Mesenchymal stem cell (in vitro differentiated cells and primary cell): Measurements from ENCODE around the gene CERS1.

Experiments used
- DNase-seq: peaks from one replicate; pipeline ENCODE4 v3.0.0-alpha.2; 2013
- H2AFZ ChIP-seq: one replicate; pipeline ENCODE4 v1.6.1; 2013; ENCODE audit warnings: low read depth, mild to moderate bottlenecking, control low read depth, inconsistent platforms, low read length, moderate library complexity
- H2AK5ac ChIP-seq: 2 replicates; pipeline ENCODE4 v1.6.1; 2013; ENCODE audit warnings: low read length, moderate library complexity, mild to moderate bottlenecking, inconsistent platforms; ENCODE audit not compliant: severe bottlenecking
- H2BK120ac ChIP-seq: one replicate; pipeline ENCODE4 v1.6.1; 2013; ENCODE audit warnings: low read depth, mild to moderate bottlenecking, inconsistent platforms, low read length, moderate library complexity
- H2BK12ac ChIP-seq, 2 experiments: one replicate each; pipeline ENCODE4 v1.6.1; 2013; ENCODE audit warnings: inconsistent platforms in 2 of 2, low read length in 2 of 2, mild to moderate bottlenecking in 2 of 2, moderate library complexity in 2 of 2, control low read depth in 1 of 2
- H2BK15ac ChIP-seq: one replicate; pipeline ENCODE4 v1.6.1; 2013; ENCODE audit warnings: mild to moderate bottlenecking, low read depth, inconsistent platforms; ENCODE audit not compliant: poor library complexity, severe bottlenecking
- H2BK5ac ChIP-seq: 2 replicates; pipeline ENCODE4 v1.6.1; 2013; ENCODE audit warnings: low read depth, mild to moderate bottlenecking, low read length, control low read depth, inconsistent platforms; ENCODE audit not compliant: poor library complexity, severe bottlenecking
- H3K14ac ChIP-seq, 2 experiments: one replicate each; pipeline ENCODE4 v1.6.1; 2013; ENCODE audit warnings: inconsistent platforms in 2 of 2, low read length in 2 of 2, control low read depth in 1 of 2, mild to moderate bottlenecking in 1 of 2, moderate library complexity in 1 of 2
- H3K18ac ChIP-seq, 2 experiments: one replicate each; pipeline ENCODE4 v1.6.1; 2013; ENCODE audit warnings: inconsistent platforms in 2 of 2, low read length in 2 of 2, control low read depth in 1 of 2, low read depth in 1 of 2, mild to moderate bottlenecking in 1 of 2
- H3K23ac ChIP-seq, 2 experiments: one replicate each; pipeline ENCODE4 v1.6.1; 2013; ENCODE audit warnings: inconsistent platforms in 2 of 2, low read length in 2 of 2, mild to moderate bottlenecking in 2 of 2, moderate library complexity in 2 of 2, control low read depth in 1 of 2
- H3K27ac ChIP-seq: 2 replicates; pipeline ENCODE4 v1.5.1; 2013; ENCODE audit warnings: mild to moderate bottlenecking, moderate library complexity, low read length, control low read depth, inconsistent platforms; ENCODE audit not compliant: poor library complexity, severe bottlenecking
- H3K27me3 ChIP-seq, 2 experiments: 2 replicates each; pipeline versions ENCODE4 v1.6.1 to v1.7.0; 2013; ENCODE audit warnings: low read length in 2 of 2, mild to moderate bottlenecking in 2 of 2, moderate library complexity in 2 of 2, control low read depth in 1 of 2, inconsistent platforms in 1 of 2; ENCODE audit not compliant: control insufficient read depth in 1 of 2, insufficient read depth in 1 of 2
- H3K36me3 ChIP-seq, 2 experiments: 2 replicates each; pipeline versions ENCODE4 v1.6.1 to v1.7.0; 2013; ENCODE audit warnings: low read length in 2 of 2, control low read depth in 1 of 2, inconsistent platforms in 1 of 2, low read depth in 1 of 2, mild to moderate bottlenecking in 1 of 2; ENCODE audit not compliant: insufficient read depth in 2 of 2, control insufficient read depth in 1 of 2
- H3K4ac ChIP-seq, 2 experiments: one replicate each; pipeline ENCODE4 v1.6.1; 2013; ENCODE audit warnings: inconsistent platforms in 2 of 2, low read length in 2 of 2, mild to moderate bottlenecking in 2 of 2, moderate library complexity in 2 of 2, control low read depth in 1 of 2, low read depth in 1 of 2
- H3K4me1 ChIP-seq: 2 replicates; pipeline ENCODE4 v1.6.1; 2013; ENCODE audit warnings: low read depth, low read length, control low read depth; ENCODE audit not compliant: control insufficient read depth, insufficient read depth
- H3K4me2 ChIP-seq: 2 replicates; pipeline ENCODE4 v1.6.1; 2013; ENCODE audit warnings: low read length, mild to moderate bottlenecking, inconsistent platforms; ENCODE audit not compliant: poor library complexity, severe bottlenecking
- H3K4me3 ChIP-seq, 2 experiments: 2 replicates each; pipeline versions ENCODE4 v1.5.1 to v1.7.0; 2013; ENCODE audit warnings: low read length in 2 of 2, mild to moderate bottlenecking in 2 of 2, control low read depth in 1 of 2, low read depth in 1 of 2; ENCODE audit not compliant: insufficient read depth in 1 of 2
- H3K79me1 ChIP-seq: replicated peaks from 2 replicates; pipeline ENCODE4 v1.6.1; 2013; ENCODE audit warnings: mild to moderate bottlenecking, control low read depth, low read length, inconsistent platforms; ENCODE audit not compliant: poor library complexity, severe bottlenecking
- H3K9ac ChIP-seq: 2 replicates; pipeline ENCODE4 v1.7.0; 2013; ENCODE audit warnings: mild to moderate bottlenecking, low read length, moderate library complexity
- H3K9me3 ChIP-seq: 2 replicates; pipeline ENCODE4 v1.7.0; 2013; ENCODE audit warnings: mild to moderate bottlenecking, low read length; ENCODE audit not compliant: control insufficient read depth
- H4K8ac ChIP-seq: one replicate; pipeline ENCODE4 v1.6.1; 2013; ENCODE audit warnings: inconsistent platforms, mild to moderate bottlenecking, low read length, moderate library complexity
- H4K91ac ChIP-seq: one replicate; pipeline ENCODE4 v1.6.1; 2013; ENCODE audit warnings: mild to moderate bottlenecking, low read length, inconsistent platforms
- WGBS: methylation state at CpG from one replicate; pipeline ENCODE4 v1.1.7; 2013; ENCODE audit warnings: mixed read lengths; 5-methylcytosine and 5-hydroxymethylcytosine counted together

CERS1 gene

GRCh38 chr19:18879579-18880373 is 16.2 kb downstream of the CERS1 start:
- no peak overlapping the region for H4K91ac ChIP-seq
- no peak overlapping the region for H3K4me3 ChIP-seq
- peaks cover 0 to 4% of the 10 kb centered on the region in 2 experiments for H3K27me3 ChIP-seq
- H3K36me3 ChIP-seq = peaks cover 7 to 31% of the 10 kb centered on the region in 2 experiments
- H3K4ac ChIP-seq = no peak overlapping the region
- peaks cover 3% of the 10 kb centered on the region for H3K4me1 ChIP-seq
- H2BK12ac ChIP-seq = no peak overlapping the region
- WGBS = 73% methylated on average over 13 of the region's 13 CpGs
- H3K4me2 ChIP-seq = no peak overlapping the region
- H3K9me3 ChIP-seq = peaks cover 6% of the 10 kb centered on the region
- no peak overlapping the region for H2BK15ac ChIP-seq
- H2BK5ac ChIP-seq = no peak overlapping the region
- H3K27ac ChIP-seq = no peak overlapping the region
- H3K14ac ChIP-seq = no peak overlapping the region
- H2AK5ac ChIP-seq = no peak overlapping the region
- no peak overlapping the region for H3K18ac ChIP-seq
- no peak overlapping the region for H3K9ac ChIP-seq
- H3K23ac ChIP-seq = no peak overlapping the region
- no peak overlapping the region for H4K8ac ChIP-seq
- no peak overlapping the region for H2AFZ ChIP-seq
- DNase-seq = no peak
- no peak overlapping the region for H2BK120ac ChIP-seq
- H3K79me1 ChIP-seq = no peaks in the 10 kb centered on the region

GRCh38 chr19:18878858-18879578 is 16.9 kb downstream of the CERS1 start:
- 91% methylated on average over 34 of the region's 34 CpGs for WGBS

GRCh38 chr19:18878058-18878797 is 17.7 kb downstream of the CERS1 start:
- Histone ChIP-seq H3K4me1 (no peaks in the 10 kb centered on the region), H3K4me3 (no peak overlapping the region), H2BK120ac (no peak overlapping the region), H3K9ac (no peak overlapping the region), H3K27ac (no peak overlapping the region), H4K91ac (no peak overlapping the region), H3K36me3 (peaks cover 11 to 29% of the 10 kb centered on the region in 2 experiments), H3K9me3 (peaks cover 6% of the 10 kb centered on the region), H3K18ac (no peak overlapping the region), H2BK5ac (no peak overlapping the region), H3K14ac (no peak overlapping the region), H3K23ac (no peak overlapping the region), H2BK15ac (no peak overlapping the region), H3K27me3 (no peaks in the 10 kb centered on the region), H2AK5ac (no peak overlapping the region), H3K79me1 (no peaks in the 10 kb centered on the region), H3K4ac (no peak overlapping the region), H3K4me2 (no peak overlapping the region), H4K8ac (no peak overlapping the region), H2AFZ (no peak overlapping the region), H2BK12ac (no peak overlapping the region)
- 95% methylated on average over 25 of the region's 25 CpGs for WGBS
- no peak for DNase-seq

More at GRCh38 chr19:18878858-18879578, 16.9 kb downstream of the CERS1 start:
- H2AK5ac ChIP-seq = no peak overlapping the region
- no peak overlapping the region for H3K23ac ChIP-seq
- no peak overlapping the region for H3K4me3 ChIP-seq
- H2BK15ac ChIP-seq = no peak overlapping the region
- H3K36me3 ChIP-seq = peaks cover 9 to 34% of the 10 kb centered on the region in 2 experiments
- no peak overlapping the region for H3K18ac ChIP-seq
- H3K4me1 ChIP-seq = peaks cover 3% of the 10 kb centered on the region
- no peak overlapping the region for H2BK5ac ChIP-seq
- no peak overlapping the region for H3K4me2 ChIP-seq
- no peak overlapping the region for H2BK12ac ChIP-seq
- H2BK120ac ChIP-seq = no peak overlapping the region
- no peak for DNase-seq
- H4K8ac ChIP-seq = no peak overlapping the region
- no peak overlapping the region for H3K27ac ChIP-seq
- H3K79me1 ChIP-seq = no peaks in the 10 kb centered on the region
- peaks cover 6% of the 10 kb centered on the region for H3K9me3 ChIP-seq
- H3K27me3 ChIP-seq = peaks cover 0 to 2% of the 10 kb centered on the region in 2 experiments
- no peak overlapping the region for H4K91ac ChIP-seq
- H3K14ac ChIP-seq = no peak overlapping the region
- H3K9ac ChIP-seq = no peak overlapping the region
- no peak overlapping the region for H2AFZ ChIP-seq
- H3K4ac ChIP-seq = no peak overlapping the region

- no peak overlapping the region for H2AK5ac ChIP-seq
Observed at GRCh38 chr19:18876865-18877264, 19.1 kb downstream of the CERS1 start.

More at GRCh38 chr19:18876865-18877264, 19.1 kb downstream of the CERS1 start:
- Histone ChIP-seq H3K4me3 (no peak overlapping the region), H3K14ac (no peak overlapping the region), H3K9me3 (peaks cover 6% of the 10 kb centered on the region), H3K27me3 (no peaks in the 10 kb centered on the region), H3K9ac (no peak overlapping the region), H3K4ac (no peak overlapping the region), H2BK12ac (no peak overlapping the region), H2BK5ac (no peak overlapping the region), H4K91ac (no peak overlapping the region), H3K18ac (no peak overlapping the region), H3K4me2 (no peak overlapping the region), H2BK15ac (no peak overlapping the region), H2BK120ac (no peak overlapping the region), H3K79me1 (no peaks in the 10 kb centered on the region), H3K4me1 (no peaks in the 10 kb centered on the region), H2AFZ (no peak overlapping the region), H3K36me3 (peaks cover 12 to 29% of the 10 kb centered on the region in 2 experiments), H3K27ac (no peak overlapping the region), H3K23ac (no peak overlapping the region), H4K8ac (no peak overlapping the region)
- DNase-seq = no peak
- WGBS = 96% methylated on average over 7 of the region's 7 CpGs
